ENCODE data around the gene PTCSC3. TPM values are rescaled to one million over a fixed set of nuclear protein-coding genes. Genes with fewer than 3 reads are reported as not detected.

PTCSC3 gene
- total and polyA plus RNA-seq, 8 donors = not detected

DNA sequence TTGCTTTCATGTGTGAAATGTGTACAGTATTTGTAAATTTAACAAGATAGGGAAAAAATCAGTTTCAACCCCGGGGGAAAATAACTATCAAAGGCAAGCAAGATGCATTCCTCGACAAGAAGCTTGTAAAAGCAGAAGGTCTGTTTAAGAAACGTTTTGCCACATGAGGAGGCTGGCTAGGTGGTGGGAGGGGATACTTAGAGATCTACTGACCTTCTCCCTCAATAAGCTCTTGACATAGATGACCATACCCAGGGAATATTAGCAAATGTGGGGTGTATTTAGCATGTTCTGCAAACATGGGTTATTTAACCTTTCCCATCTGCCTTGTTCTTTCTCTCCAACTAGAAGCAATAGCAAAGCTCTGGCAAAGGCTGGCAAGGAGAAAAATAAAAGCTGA is 4.9 kb downstream of the PTCSC3 start:
- Histone ChIP-seq H3K27ac (no peak overlapping the region), H3K36me3 (no peaks in the 10 kb centered on the region), H3K4me1 (no peaks in the 10 kb centered on the region), H3K4me3 (no peak overlapping the region), H3K9me3 (no peaks in the 10 kb centered on the region), H3K27me3 (no peaks in the 10 kb centered on the region)
- ATAC-seq (no peak), FAIRE-seq (no peak), DNase-seq (no peak)
- intact Hi-C loops (cut with DNase I) = no loop called here
- TF ChIP-seq, protein P1, sequence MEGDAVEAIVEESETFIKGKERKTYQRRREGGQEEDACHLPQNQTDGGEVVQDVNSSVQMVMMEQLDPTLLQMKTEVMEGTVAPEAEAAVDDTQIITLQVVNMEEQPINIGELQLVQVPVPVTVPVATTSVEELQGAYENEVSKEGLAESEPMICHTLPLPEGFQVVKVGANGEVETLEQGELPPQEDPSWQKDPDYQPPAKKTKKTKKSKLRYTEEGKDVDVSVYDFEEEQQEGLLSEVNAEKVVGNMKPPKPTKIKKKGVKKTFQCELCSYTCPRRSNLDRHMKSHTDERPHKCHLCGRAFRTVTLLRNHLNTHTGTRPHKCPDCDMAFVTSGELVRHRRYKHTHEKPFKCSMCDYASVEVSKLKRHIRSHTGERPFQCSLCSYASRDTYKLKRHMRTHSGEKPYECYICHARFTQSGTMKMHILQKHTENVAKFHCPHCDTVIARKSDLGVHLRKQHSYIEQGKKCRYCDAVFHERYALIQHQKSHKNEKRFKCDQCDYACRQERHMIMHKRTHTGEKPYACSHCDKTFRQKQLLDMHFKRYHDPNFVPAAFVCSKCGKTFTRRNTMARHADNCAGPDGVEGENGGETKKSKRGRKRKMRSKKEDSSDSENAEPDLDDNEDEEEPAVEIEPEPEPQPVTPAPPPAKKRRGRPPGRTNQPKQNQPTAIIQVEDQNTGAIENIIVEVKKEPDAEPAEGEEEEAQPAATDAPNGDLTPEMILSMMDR (IDR thresholded peaks at IDR 0.05) = no peak
- 38 to 46% methylated on average over 3 of the region's 3 CpGs for WGBS, 2 donors

DNA sequence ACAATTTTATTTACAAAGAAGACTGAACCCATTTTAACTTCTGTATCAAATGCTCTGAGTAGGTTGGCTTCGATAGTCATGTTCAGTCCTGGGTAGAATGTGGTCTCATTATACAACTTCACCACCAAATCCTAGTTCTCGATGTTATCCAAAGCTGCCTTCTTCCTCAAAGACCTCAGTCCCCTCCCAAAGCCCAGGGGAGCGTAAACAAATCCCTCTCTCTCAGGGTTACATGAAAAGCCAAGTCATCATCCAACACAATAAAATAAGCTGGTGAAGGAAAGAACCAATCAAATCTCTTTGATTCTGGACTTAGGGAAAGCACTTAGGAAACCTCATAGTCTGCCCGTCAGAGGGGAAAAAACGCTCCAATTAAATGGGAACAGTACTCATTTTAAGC is 9.1 kb downstream of the PTCSC3 start:
- H3K27me3 ChIP-seq = peaks cover 0 to 4% (median 0%) of the 10 kb centered on the region in 4 donors
- H3K36me3 ChIP-seq = no peaks in the 10 kb centered on the region
- no peak overlapping the region for H3K4me3 ChIP-seq
- no peak for FAIRE-seq
- TF ChIP-seq, protein P1 (IDR thresholded peaks at IDR 0.05) = no peak
- DNase-seq = no peak
- ATAC-seq = no peak
- H3K27ac ChIP-seq = no peak overlapping the region
- 38 to 55% methylated on average over 5 of the region's 5 CpGs for WGBS, 2 donors
- intact Hi-C loops (cut with DNase I) = no loop called here
- H3K9me3 ChIP-seq = no peaks in the 10 kb centered on the region
- no peaks in the 10 kb centered on the region for H3K4me1 ChIP-seq

DNA sequence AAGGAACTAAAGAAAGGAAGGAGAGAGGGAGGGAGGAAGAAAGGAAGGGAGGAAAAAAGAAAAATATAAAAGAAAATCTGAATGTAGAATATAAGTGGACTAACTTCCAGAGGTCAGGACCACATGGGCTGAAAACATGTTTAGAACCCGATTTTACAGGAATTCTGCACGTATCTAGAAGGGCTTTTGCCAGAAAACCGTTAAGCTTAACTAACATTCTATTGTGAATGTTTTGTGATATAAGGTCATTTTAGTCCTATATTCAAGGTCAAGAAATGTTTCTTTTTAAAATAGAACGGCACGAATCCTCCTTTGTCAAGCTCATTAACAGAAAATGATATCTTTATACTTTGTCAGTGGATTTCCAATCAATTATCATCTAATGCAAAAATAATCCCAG is 13.1 kb downstream of the PTCSC3 start:
- ATAC-seq (no peak), DNase-seq (no peak), FAIRE-seq (no peak)
- Histone ChIP-seq H3K36me3 (no peaks in the 10 kb centered on the region), H3K27me3 (peaks cover 0 to 4% (median 0%) of the 10 kb centered on the region in 4 donors), H3K27ac (no peak overlapping the region), H3K9me3 (no peaks in the 10 kb centered on the region), H3K4me1 (no peaks in the 10 kb centered on the region), H3K4me3 (no peak overlapping the region)
- intact Hi-C loops (cut with DNase I) = no loop called here
- WGBS, 2 donors = 36 to 50% methylated on average over 5 of the region's 5 CpGs
- TF ChIP-seq, protein P1 (IDR thresholded peaks at IDR 0.05) = no peak

DNA sequence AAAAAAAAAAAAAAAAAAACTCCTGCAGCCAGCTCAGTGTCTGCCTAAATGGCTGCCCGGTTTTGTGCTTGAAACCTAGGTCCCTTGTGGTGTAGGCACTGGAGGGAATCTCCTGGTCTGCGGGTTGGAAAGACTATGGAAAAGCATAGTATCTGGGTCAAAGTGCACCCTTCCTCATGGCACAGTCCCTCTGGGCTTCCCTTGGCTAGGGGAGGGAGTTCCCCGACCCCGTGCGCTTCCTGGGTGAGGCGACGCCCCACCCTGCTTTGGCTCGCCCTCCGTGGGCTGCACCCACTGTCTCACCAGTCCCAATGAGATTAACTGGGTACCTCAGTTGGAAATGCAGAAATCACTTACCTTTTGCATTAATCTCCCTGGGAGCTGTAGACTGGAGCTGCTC is 14.3 kb downstream of the PTCSC3 start:
- ATAC-seq = no peak
- Histone ChIP-seq H3K9me3 (no peaks in the 10 kb centered on the region), H3K27ac (no peak overlapping the region), H3K27me3 (peaks cover 0 to 4% (median 0%) of the 10 kb centered on the region in 4 donors), H3K4me3 (no peak overlapping the region), H3K36me3 (no peaks in the 10 kb centered on the region), H3K4me1 (no peaks in the 10 kb centered on the region)
- no peak for FAIRE-seq
- intact Hi-C loops (cut with DNase I) = no loop called here
- no peak for DNase-seq
- TF ChIP-seq, protein P1 (IDR thresholded peaks at IDR 0.05) = no peak
- WGBS, 2 donors = 78 to 81% methylated on average over 9 of the region's 9 CpGs

DNA sequence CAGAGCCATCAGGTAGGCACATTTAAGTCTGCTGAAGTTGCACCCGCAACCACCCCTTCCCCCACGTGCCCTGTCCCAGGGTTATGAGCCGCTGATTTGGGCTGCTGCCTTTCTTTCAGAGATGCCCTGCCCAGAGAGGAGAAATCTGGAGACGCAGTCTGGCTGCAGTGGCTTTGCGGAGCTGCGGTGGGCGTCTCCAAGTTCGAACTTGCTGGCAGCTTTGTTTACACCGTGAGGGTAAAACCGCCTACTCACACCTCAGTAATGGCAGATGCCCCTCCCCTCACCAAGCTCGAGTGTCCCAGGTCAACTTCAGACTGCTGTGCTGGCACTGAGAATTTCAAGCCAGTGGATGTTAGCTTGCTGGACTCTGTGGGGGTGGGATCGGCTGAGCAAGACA is 14.7 kb downstream of the PTCSC3 start:
- intact Hi-C loops (cut with DNase I) = no loop called here
- DNase-seq = no peak
- no peaks in the 10 kb centered on the region for H3K4me1 ChIP-seq
- WGBS, 2 donors = 35 to 40% methylated on average over 12 of the region's 12 CpGs
- H3K36me3 ChIP-seq = no peaks in the 10 kb centered on the region
- peaks cover 0 to 4% (median 0%) of the 10 kb centered on the region in 4 donors for H3K27me3 ChIP-seq
- TF ChIP-seq, protein P1 (IDR thresholded peaks at IDR 0.05) = no peak
- no peak for ATAC-seq
- H3K9me3 ChIP-seq = no peaks in the 10 kb centered on the region
- no peak overlapping the region for H3K4me3 ChIP-seq
- FAIRE-seq = no peak
- no peak overlapping the region for H3K27ac ChIP-seq

Data from pancreas (tissue), 10 donors.